Common myeloid progenitor, CD34-positive (primary cell): ENCODE measurements around the gene NLN.
"Not testable (repeated sequence)": the region's sequence is repeated elsewhere in the genome, so short reads cannot be mapped to it uniquely, and the experiment has no call there.

ENCODE experiments used
- CTCF ChIA-PET: fragments of 350-600 bp; sonication (Branson Sonifier 250); formaldehyde crosslinking; loops from one replicate; lab custom pipeline; 2021; ENCODE audit warnings: antibody characterized with exemption; lab: Charles Lee
- POLR2A ChIA-PET: fragments of 350-600 bp; sonication (Branson Sonifier 250); formaldehyde crosslinking; loops from one replicate; lab custom pipeline; 2021; ENCODE audit warnings: antibody characterized with exemption; lab: Charles Lee
- DNase-seq, 3 donors: peaks; one replicate each; pipeline versions ENCODE4 v3.0.0 to v3.0.0-alpha.2; 2013
- H3K27ac ChIP-seq, 2 experiments: 1 replicate in 1 of 2; 2 replicates in 1 of 2; pipeline ENCODE4 v1.7.0; 2013; ENCODE audit warnings: inconsistent platforms in 2 of 2, low read length in 2 of 2, mild to moderate bottlenecking in 2 of 2, low read depth in 1 of 2, moderate library complexity in 1 of 2; ENCODE audit not compliant: severe bottlenecking in 2 of 2, insufficient read depth in 1 of 2, poor library complexity in 1 of 2
- H3K27me3 ChIP-seq, 5 experiments: replicated peaks in 2 of 5; 1 replicate in 3 of 5; 2 replicates in 2 of 5; pipeline versions ENCODE4 v1.6.1 to v1.7.0; 2013; ENCODE audit warnings: low read length in 4 of 5, mild to moderate bottlenecking in 2 of 5, moderate library complexity in 2 of 5, inconsistent platforms in 1 of 5; ENCODE audit not compliant: insufficient read depth in 5 of 5, control insufficient read depth in 4 of 5
- H3K36me3 ChIP-seq, 4 experiments: 1 replicate in 2 of 4; 2 replicates in 2 of 4; pipeline versions ENCODE4 v1.6.1 to v1.7.0; 2013; ENCODE audit warnings: low read length in 3 of 4, control low read depth in 1 of 4, mild to moderate bottlenecking in 1 of 4; ENCODE audit not compliant: control insufficient read depth in 4 of 4, insufficient read depth in 4 of 4
- H3K4me1 ChIP-seq, 4 experiments: 1 replicate in 3 of 4; 2 replicates in 1 of 4; pipeline versions ENCODE4 v1.6.1 to v1.7.1; 2013; ENCODE audit warnings: low read length in 3 of 4, mild to moderate bottlenecking in 3 of 4, control low read depth in 1 of 4, inconsistent platforms in 1 of 4, moderate library complexity in 1 of 4; ENCODE audit not compliant: control insufficient read depth in 4 of 4, insufficient read depth in 4 of 4; ENCODE audit errors: control extremely low read depth in 1 of 4
- H3K4me3 ChIP-seq, 7 experiments: 1 replicate in 4 of 7; 2 replicates in 3 of 7; pipeline versions ENCODE4 v1.5.1 to v1.7.0; 2013; ENCODE audit warnings: mild to moderate bottlenecking in 7 of 7, low read length in 6 of 7, moderate library complexity in 6 of 7, inconsistent platforms in 2 of 7, low read depth in 2 of 7, control low read depth in 1 of 7; ENCODE audit not compliant: insufficient read depth in 4 of 7, control insufficient read depth in 1 of 7; ENCODE audit errors: extremely low read depth in 1 of 7
- H3K9me3 ChIP-seq, 5 experiments: 1 replicate in 4 of 5; 2 replicates in 1 of 5; pipeline versions ENCODE4 v1.6.1 to v1.7.1; 2013; ENCODE audit warnings: low read length in 4 of 5, mild to moderate bottlenecking in 2 of 5, inconsistent platforms in 1 of 5, low read depth in 1 of 5, moderate library complexity in 1 of 5; ENCODE audit not compliant: control insufficient read depth in 4 of 5, insufficient read depth in 2 of 5; ENCODE audit errors: control extremely low read depth in 1 of 5
- WGBS: methylation state at CpG from one replicate; pipeline ENCODE4 v1.1.5; 2013; ENCODE audit not compliant: insufficient coverage; 5-methylcytosine and 5-hydroxymethylcytosine counted together

The NLN gene

GRCh38 chr5:65840071-65840470 lies 118.1 kb downstream of the NLN start:
- H3K27ac ChIP-seq = no peak overlapping the region
- H3K27me3 ChIP-seq = no peaks in the 10 kb centered on the region
- H3K36me3 ChIP-seq = no peaks in the 10 kb centered on the region
- no peaks in the 10 kb centered on the region for H3K9me3 ChIP-seq
- no CpG with 5 or more reads among the region's 3 CpGs for WGBS
- peaks cover 0 to 8% (median 1%) of the 10 kb centered on the region in 4 experiments for H3K4me1 ChIP-seq
- ChIA-PET POLR2A (no interaction called here), CTCF (no interaction called here)
- peak in 2 of 3 donors; percentile 47 to 51 for DNase-seq
- no peak overlapping the region for H3K4me3 ChIP-seq

GRCh38 chr5:65844763-65845162 lies 122.8 kb downstream of the NLN start:
- DNase-seq, H3K4me3 ChIP-seq, CTCF ChIA-PET, H3K27me3 ChIP-seq, H3K4me1 ChIP-seq, H3K9me3 ChIP-seq, H3K27ac ChIP-seq, H3K36me3 ChIP-seq: not testable (repeated sequence)
- 100% methylated on average over 1 of the region's 4 CpGs for WGBS
- POLR2A ChIA-PET = interaction anchor here (0.6 kb wide), 1 partner anchor 1123 kb away, joined by 3 read pairs; no protein-coding TSS in a partner anchor

- 82% methylated on average over 1 of the region's 1 CpG for WGBS
- no peak overlapping the region for H3K4me3 ChIP-seq
- H3K27me3 ChIP-seq = no peaks in the 10 kb centered on the region
- DNase-seq = no peak
- ChIA-PET POLR2A (no interaction called here), CTCF (no interaction called here)
- H3K9me3 ChIP-seq = no peaks in the 10 kb centered on the region
- no peak overlapping the region for H3K27ac ChIP-seq
- no peaks in the 10 kb centered on the region for H3K36me3 ChIP-seq
- H3K4me1 ChIP-seq = no peaks in the 10 kb centered on the region
These were observed 124.1 kb downstream of the NLN start for GRCh38 chr5:65846101-65846500.

- H3K36me3 ChIP-seq, H3K4me1 ChIP-seq, POLR2A ChIA-PET, CTCF ChIA-PET, H3K4me3 ChIP-seq, H3K9me3 ChIP-seq, DNase-seq, H3K27ac ChIP-seq, H3K27me3 ChIP-seq: not testable (repeated sequence)
- WGBS = 100% methylated on average over 1 of the region's 5 CpGs
These were observed 125.0 kb downstream of the NLN start for GRCh38 chr5:65847019-65847418.

GRCh38 chr5:65849918-65850317 lies 127.9 kb downstream of the NLN start:
- H3K9me3 ChIP-seq, H3K27ac ChIP-seq, H3K36me3 ChIP-seq, H3K27me3 ChIP-seq, POLR2A ChIA-PET, CTCF ChIA-PET, H3K4me1 ChIP-seq, DNase-seq, H3K4me3 ChIP-seq: not testable (repeated sequence)
- no CpG with 5 or more reads among the region's 1 CpG for WGBS

- DNase-seq = no peak
- H3K27me3 ChIP-seq = no peaks in the 10 kb centered on the region
- WGBS = no CpG with 5 or more reads among the region's 2 CpGs
- CTCF ChIA-PET = interaction anchor here (0.6 kb wide), 1 partner anchor 72 kb away, joined by 3 read pairs; the partner anchor contains the start of gene ERBIN
- H3K36me3 ChIP-seq = no peaks in the 10 kb centered on the region
- no peak overlapping the region for H3K4me3 ChIP-seq
- H3K4me1 ChIP-seq = peaks cover 0 to 4% (median under 1%) of the 10 kb centered on the region in 4 experiments
- H3K9me3 ChIP-seq = peaks cover 0 to 3% (median 1%) of the 10 kb centered on the region in 5 experiments
- POLR2A ChIA-PET = no interaction called here
- H3K27ac ChIP-seq = no peak overlapping the region
These were observed 132.9 kb downstream of the NLN start for GRCh38 chr5:65854925-65855324.

GRCh38 chr5:65855766-65856315 lies 133.8 kb downstream of the NLN start:
- POLR2A ChIA-PET = no interaction called here
- no peaks in the 10 kb centered on the region for H3K36me3 ChIP-seq
- CTCF ChIA-PET = no interaction called here
- H3K27me3 ChIP-seq = no peaks in the 10 kb centered on the region
- peak in 2 of 3 donors; percentile 39 to 57 for DNase-seq
- H3K4me3 ChIP-seq = no peak overlapping the region
- peaks cover 0 to 3% (median 1%) of the 10 kb centered on the region in 5 experiments for H3K9me3 ChIP-seq
- H3K27ac ChIP-seq = no peak overlapping the region
- H3K4me1 ChIP-seq = peaks cover 0 to 4% (median under 1%) of the 10 kb centered on the region in 4 experiments
